NCI-H1436 (cell line): ENCODE measurements around the gene MGAT5.

ENCODE experiments used
- DNase-seq: peaks from one replicate; lab custom pipeline; 2025; lab: John Stamatoyannopoulos, UW

Gene MGAT5

DNA sequence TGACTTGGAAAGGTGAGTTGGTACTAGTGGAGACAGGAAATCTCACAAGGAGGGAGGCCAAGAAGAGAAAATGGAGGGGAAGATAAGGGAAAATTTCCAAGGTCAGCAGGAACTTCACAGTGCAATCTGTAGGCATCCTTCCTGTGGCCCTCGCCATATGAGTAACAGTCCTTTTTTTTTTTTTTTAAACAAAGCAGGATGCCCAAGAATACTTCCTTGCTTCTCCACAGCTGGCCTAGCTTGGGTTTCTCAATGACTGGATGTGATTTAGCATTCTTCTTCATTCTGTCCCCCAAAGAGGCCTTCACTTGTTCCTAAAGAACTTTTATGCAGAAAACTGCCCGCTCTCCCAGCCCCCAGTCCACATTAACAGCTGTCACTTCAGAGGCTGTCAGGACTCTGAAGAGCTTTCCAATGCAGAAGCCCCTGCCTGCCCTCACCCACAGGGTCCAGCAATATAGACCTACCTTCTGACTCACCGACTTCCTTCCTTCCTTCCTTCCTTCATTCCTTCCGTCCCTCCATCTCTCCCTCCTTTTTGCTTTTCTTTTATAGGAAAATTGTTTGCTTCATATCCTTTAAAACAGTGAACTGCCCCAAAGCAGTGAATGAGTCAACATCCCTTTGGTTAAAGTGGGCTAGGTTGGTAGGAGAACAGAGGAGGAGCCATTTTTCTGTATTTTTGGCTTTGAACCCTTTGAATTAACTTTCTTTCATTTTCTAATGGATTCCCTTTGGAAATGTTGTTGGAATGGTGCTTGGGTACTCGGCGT, 172.0 kb downstream of the MGAT5 start:
- no peak for DNase-seq

DNA sequence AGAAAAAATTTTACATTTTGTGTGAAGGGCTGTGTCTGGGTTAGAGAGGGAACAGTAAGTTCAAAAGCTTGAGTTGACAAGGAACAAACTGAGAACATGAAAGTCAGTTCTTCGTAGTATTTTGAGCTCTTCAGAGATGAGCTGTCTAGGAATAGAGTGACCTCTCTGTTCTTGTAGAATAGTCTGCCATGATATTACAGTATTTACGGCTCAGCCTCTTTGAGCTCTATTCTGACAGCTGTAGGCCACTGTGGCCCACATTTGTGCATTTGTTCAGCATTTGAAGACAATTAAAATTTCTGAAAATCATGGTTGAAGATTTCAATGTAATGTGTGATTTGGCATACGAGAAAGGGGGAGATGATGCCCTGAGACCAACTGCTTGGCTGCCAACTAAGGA, 172.8 kb downstream of the MGAT5 start:
- DNase-seq = no peak

DNA sequence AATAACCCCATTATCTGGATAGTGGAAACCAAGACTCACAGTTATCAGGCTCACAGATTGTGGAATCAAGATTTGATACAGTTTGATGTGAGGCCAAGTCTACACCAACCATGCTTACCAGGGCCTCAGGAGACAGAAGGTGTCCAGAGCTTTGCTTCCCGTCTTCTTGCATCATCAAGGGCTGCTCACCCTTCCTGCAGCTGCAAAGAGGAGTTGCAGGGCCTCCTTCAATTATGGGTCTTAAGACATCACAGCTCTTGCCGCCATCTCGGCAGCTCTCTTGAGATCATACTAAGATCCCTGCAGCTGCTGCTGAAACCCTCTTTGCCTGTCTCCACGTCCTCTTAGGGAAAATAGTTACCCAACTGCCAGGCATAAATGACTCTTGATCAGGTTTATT, 176.0 kb downstream of the MGAT5 start:
- no peak for DNase-seq

DNA sequence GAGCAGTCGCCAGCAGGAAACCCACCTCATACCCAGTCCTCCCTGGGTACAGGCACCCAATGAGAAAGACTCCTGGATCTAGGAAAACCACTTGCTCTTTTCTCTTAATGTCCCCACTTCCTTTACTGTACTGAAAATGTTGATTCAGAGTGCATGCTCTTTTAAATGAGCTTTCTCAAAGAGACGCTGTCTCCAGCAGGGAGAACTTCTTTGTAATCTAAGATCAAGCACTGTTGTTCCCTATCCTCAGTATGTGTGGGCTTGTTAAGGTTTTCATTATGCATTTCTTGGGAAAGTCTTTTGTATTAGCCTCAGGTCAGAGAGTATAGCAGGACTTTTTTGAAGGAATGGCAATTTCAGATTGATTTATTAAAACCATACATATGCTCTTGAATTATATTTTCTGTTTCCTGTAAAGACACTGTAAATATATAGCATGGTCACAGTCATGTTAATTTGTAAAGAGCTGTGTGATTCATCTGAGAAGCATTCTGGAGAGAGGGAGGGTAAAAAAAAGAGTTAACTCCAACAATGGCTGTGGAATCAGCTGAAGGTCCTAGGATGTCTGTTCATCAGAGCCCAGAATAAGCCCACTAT, 178.1 kb downstream of the MGAT5 start:
- no peak for DNase-seq

DNA sequence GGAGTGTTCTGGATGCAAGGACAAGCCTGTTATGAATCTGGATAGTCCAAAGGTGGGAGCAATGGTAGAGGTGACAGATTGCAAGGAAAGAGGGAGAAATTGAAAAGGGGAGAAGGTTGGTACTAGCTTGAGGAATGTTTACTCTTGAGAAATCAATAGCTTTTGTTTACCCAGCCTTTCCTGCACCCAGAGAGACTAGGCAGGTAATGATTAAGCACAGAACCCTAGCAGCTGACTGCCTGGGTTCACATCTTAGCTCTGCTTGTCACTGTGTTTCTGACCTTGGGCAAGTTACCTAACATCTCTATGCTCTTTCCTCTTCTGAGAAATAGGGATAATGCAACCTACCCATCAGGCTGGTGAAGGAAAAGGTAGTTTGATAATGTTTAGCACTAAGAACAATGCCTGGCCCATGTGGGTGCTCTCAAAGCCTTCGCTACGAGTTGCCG, 178.6 kb downstream of the MGAT5 start:
- no peak for DNase-seq

DNA sequence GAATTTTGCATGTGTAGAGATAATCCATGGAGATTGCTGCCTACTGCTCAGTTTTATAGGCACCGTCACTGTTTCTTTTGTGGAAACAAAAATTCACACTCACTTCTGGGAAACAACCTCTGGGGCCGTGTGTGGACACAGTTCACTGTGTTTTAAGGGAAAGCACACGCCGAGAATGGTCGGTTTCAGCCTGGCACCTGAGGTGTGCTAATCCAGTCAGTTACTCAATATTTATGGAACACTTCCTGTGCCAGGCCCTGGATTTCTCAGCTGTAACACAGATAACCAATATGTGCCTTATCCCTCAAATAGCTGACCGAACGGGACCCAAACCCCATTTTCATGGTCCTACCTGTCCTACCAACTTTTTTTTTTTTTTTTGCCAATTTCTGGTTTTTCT, 179.6 kb downstream of the MGAT5 start:
- DNase-seq = no peak

DNA sequence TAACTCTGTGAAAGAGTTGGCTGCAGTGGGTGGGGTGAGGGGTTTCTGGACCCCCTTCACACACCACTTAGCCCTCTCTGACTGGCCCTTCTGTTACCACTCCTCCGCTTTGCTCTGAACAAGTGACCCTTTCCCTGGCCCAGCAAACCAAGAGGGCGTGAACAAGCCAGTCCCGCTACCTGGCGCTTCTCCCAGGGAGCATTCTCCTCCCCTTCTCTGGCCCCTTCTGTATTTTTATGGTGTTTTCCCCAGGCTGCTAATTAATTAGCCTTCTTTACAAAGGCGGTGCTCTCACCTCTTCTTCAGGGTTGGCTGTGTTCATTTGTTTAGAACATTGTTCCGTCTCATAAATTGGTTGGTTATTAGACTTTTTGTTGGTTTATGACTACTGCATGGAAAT, 180.1 kb downstream of the MGAT5 start:
- DNase-seq = no peak

DNA sequence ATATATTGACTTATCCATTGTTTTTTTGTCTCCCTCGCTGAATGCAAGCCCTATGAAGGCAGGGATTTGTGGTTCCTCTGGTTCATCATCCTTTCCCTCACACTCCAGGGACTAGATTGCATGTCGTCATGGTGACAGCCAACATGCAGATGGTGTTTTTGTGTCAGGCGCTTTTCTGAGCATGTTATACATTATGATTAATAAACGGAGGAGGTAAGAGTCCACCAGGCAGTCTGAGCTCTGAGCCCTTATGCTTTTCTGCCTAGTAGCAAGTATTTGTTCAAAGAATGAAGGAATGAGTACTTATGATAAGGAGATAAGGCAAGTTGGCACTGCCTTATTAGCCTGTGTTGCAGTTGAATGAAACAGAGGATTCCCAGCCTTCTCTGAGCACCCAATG, 181.6 kb downstream of the MGAT5 start:
- no peak for DNase-seq

DNA sequence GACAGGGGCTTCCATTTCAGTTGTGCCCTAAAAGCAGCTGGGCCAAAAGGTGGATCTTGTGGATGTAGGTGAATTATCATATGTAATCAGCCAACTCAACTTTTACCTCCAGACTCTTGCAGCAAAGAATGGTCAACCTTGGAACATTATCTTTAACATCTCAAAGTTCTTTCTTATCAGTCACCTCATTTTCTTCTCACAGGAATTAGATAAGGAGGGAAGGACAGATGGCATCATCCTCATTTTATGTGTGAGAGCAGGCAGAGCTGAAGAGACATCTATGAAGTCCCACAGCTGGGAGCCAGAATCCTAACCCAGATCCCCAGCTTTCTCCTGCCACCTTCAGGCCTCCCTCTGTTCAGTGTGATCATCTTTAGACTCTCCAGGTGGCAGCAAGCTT, 182.1 kb downstream of the MGAT5 start:
- DNase-seq = no peak

DNA sequence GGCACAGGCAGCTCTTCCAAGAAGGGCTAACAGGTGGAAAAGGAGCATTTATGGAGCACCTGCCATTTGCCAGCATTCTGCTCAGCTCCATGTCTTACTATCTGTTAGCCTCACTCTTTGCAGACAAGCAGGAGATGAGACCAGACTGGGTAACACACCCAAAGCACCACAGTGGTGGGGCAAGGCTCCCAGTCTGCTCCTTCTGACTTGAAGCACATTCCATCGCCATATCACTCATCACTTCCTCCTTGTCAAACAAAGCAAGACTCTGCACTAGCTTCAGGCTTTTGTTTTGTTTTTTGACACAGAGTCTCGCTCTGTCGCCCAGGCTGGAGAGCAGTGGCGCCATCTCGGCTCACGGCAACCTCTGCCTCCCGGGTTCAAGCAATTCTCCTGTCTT, 182.8 kb downstream of the MGAT5 start:
- no peak for DNase-seq

DNA sequence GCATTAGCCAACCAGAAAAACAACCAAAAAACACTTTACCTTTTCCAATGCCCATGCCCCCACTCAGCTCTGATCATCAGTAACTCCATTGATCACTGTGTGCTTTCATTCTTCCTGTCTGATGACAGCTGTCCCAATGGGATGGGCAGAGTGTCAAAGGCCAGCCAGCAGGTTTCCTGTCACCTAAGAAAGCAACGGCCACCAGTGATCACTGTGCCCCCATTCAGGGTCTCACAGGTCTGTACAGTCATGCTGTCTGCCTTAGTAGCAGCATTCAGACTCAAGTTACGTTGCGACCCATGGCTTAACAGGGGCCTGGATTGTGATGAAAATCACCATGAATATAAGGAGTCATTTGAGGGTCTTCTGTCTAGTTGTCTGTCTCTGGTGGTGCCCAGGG, 184.5 kb downstream of the MGAT5 start:
- no peak for DNase-seq

DNA sequence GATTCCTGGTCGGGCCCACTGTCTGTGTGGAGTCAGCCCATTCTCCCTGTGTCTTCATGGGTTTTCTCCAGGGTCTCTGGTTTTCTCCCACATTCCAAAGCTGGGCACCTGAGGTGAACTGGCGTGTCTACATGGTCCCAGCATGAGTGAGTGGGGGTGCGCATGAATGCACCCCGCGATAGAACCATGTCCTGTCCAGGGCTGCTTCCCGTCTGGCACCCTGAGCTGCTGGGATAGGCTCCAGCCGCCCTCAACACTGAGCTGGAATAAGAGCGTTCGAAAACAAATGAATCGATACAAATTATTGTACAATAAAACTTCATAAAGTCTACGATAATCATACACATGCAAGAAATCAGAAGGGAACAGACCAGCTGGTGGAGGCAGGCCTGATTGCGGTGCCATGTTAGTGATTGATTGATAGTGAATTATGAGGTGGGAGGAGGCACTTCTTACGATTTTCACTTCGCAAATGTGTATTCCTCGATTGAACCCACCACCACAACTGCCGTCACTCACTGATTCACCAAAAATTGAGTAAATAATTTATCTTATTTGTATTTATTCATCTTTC, 186.6 kb downstream of the MGAT5 start:
- no peak for DNase-seq

DNA sequence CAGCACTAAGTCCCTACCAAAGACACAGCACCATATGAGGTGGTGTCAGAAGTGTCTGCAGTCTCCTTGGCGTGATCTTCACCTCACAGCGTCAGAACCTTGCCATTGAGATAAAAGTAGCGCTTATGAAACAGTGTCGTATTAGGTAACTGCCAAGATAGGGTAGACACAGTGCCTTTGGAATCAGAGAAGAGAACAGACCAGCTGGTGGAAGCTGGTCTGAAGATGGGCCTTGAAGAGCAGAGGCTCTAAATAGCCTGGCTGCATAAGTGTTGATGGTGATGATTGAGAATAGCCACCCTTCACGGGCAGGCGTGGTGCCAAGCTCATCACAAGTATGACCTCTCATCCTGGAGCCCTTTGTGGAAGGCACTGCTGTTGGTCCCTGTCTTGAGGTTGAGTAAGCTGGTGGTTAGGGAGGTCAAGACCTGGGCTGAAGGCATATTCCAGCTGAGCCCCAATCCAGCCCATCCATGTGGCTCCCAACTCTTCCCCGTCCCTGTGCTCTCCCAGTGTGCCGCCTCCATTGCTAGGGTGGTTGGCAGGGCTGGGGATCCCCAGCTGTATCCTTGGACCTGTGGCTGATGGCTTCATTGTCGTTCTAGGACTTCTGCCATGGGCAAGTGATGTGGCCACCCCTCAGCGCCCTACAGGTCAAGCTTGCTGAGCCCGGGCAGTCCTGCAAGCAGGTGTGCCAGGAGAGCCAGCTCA, 187.4 kb downstream of the MGAT5 start:
- no peak for DNase-seq

DNA sequence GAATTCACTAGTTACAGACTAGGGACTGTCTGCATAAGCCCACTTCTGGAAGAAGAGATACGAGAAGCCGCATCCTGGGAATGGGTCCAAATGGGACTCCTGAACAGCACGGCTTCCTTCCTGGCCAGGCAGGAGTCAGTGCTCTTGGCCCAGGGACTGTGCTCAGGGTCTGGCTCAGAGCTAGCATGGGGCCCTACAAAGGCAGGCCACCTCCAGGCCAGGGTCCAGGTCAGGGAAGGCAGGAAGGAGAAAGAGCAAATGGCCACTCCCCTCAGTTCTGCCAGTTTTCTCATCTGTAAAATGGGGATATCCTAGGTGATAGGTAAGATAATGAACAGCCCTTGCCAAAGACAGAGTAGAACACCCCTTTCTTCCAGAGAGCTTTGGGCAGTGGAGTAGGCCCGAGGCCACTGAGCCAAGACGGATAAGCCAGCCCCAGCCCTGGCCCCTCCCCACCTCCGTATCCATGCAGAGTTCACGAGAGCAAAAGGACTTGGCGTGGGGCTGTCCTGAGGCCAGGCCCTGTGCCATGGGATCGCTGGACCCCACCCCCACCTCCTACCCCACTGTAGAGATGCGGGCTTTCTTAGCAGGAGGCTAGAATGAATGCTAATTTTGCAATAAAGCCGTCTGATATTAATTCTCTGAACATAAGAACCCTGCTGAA, 190.1 kb downstream of the MGAT5 start:
- no peak for DNase-seq

DNA sequence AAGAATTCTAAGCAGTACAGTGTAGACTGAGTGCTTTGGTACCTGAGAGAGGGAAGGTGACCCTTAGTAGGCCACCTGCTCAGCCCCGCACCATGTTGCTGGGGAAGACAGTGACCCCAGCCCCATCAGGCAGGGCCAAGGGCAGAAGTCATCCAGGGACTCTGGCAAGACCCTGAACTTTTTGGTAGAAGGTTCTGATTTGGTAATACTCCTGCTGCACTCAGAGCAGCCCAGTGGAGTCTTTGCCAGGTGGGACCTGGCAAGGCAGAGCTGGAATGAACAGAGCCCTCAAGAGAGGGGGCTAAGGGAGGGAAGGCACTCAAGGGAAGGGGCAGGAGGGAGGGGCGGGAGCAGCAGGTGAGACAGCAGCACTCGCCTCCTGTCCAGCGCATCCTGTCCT, 191.2 kb downstream of the MGAT5 start:
- no peak for DNase-seq

DNA sequence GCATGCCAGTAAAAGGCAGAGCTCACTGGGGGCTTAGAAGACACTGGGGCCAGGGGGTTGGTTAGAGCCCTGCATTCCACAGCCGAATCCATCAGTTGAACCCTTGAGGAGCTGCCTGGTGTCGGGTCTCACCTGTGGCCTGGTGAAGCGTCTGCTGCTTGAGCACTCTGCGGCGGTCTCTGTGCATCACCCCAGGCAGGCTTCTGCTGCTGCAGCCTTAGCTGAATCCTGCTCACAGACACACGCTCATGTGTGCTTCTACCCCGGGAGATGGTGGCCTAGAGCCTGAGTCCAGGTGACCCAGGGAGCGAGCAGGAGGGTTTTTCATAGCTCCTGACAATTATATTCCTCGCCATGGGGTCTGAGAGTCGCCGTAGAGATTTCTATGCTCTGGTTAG, 192.1 kb downstream of the MGAT5 start:
- no peak for DNase-seq

DNA sequence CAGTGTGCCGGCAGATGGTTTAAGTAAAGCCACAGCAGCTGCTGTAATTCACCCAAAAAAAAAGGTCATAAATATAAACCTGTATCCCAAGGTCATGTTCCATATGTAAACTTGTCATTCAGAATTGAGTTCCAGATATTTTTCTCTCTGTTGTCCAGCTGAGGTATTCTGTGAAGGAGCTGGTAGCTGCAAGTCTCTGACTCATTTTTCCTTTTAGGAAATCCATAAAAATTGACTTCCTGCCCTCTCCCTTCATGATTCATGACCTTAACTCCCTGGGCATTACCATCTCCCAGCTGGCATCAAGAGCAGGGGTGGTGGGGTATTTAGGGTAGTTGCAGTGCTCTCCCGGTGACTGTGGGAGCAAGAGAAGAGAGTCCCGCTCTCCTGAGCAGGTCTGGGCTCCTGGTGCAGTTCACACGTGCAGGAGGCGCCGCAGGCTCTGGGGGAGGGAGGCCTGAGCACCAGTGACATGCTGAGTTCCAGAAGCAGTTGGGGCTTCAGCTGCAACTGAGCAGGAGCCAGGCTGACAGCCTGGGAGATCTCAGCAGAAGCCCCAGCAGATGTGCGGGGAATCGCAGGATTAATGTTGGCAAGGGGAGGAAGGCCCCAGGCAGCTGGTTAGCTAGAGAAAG, 192.6 kb downstream of the MGAT5 start:
- no peak for DNase-seq

DNA sequence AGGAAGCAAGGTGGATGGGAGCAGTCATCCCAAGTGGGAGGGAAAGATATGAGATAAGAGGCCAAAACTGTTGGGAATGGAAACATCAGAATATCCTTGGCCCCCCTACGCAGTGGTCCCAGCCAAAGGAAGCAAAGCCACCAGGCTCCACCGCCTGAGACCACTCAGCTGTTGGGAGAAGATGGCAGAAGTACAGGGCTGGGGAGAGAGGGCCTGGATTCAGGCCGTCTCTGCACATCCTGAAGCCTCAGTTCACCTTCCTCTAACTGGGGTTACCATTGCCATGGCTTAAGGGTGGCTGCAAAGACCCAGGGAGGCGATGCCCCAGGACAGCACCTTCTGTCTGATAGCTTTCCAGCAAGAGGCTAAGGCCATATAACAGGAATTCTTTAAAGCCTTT, 193.8 kb downstream of the MGAT5 start:
- no peak for DNase-seq

DNA sequence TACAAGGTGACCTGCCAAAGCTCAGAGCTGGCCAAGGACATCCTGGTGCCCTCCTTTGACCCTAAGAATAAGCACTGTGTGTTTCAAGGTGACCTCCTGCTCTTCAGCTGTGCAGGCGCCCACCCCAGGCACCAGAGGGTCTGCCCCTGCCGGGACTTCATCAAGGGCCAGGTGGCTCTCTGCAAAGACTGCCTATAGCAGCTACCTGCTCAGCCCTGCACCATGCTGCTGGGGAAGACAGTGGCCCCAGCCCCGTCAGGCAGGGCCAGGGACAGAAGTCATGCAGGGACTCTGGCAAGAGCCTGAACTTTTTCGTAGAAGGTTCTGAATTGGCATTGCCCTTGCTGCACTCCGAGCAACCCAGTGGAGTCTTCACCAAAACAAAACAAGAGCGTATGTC, 194.8 kb downstream of the MGAT5 start:
- DNase-seq = no peak

DNA sequence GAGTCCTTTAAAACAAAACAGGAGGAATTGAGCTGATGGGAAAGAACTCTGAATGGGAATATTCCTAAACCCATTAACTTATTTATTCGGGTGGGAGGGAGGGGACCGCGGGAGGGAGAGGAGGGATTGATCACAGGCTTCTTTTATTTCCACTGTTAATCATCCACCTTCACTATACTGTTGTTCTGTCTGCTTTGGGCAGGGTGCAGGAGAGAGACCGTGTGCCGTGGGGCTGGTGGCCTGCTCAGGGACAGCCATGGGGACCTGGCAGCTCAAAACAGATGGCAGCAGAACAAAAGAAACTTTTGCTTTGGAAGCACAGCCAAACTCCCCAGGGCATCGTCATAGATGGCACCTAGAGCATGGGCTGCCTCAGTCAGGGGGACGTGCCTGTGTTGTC, 195.3 kb downstream of the MGAT5 start:
- DNase-seq = no peak

DNA sequence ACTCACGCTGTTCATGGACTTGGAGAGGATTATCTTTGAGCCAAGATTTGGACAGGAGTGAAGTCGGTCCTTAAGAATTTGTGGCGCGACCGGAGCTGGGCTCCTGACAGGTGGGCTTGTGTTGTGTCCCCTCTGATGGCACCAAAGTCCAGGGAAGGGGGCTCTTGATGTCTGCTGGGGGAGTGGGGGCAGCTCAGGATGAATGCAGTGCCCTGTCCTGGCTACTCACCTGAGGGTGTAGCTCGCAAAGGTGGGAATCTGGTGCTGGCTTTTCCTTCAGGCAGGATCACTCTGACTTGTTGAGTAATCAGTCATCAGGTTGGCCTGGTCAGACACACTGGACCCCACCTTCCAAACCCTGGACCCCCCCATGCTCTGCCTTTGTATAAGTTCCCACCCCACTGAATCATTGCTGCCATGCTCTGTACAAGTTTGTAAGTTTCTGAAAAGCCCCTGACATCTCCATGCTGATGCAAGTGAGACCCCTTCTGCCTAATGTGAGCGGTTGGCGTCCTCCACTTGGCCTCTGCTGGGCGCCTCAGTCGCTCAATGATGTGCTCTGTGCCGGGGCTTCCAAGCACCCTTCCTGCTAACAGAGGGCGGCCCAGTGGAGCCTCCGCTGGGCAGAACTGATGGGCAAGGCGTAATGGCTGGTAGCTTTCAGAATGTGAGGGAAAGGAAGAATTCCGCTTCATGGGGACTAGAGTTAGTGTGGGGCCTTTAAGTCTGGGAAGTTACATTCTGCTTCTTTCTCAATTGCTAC, 196.1 kb downstream of the MGAT5 start:
- DNase-seq = no peak

DNA sequence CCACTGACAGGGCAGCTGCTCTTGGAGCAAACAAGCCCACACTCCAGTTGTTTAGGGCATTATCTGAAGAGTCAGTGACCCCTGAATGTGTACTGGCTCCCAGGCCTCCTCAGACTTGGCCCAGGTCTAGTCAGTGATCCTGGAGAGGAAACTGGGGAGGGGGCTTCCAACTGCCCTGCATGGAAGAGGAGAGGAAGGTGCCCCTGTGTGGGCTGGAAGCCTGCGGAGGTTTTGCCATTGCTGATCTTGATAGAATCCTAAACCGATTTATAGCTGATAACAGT, 197.4 kb downstream of the MGAT5 start:
- no peak for DNase-seq
